ENCODE results near the gene GBP5.

GRCh38 chr1:89260566-89261255, 11.9 kb downstream of the GBP5 start:
- TF ChIP-seq CTCF (IDR thresholded peaks at IDR 0.05; ENCODE audit: low read length) (no peak), EZH2phosphoT487 (IDR thresholded peaks at IDR 0.05; ENCODE audit: low read length) (no peak), EZH2 (optimal IDR thresholded peaks at IDR 0.05; ENCODE audit: low read depth, low read length) (no peak)

Measured in MM.1S (cell line).